ENCODE results near the gene FAM234A.

Gene FAM234A

GRCh38 chr16:242281-242680, 7.7 kb downstream of the FAM234A start:
- TF ChIP-seq, protein P1, sequence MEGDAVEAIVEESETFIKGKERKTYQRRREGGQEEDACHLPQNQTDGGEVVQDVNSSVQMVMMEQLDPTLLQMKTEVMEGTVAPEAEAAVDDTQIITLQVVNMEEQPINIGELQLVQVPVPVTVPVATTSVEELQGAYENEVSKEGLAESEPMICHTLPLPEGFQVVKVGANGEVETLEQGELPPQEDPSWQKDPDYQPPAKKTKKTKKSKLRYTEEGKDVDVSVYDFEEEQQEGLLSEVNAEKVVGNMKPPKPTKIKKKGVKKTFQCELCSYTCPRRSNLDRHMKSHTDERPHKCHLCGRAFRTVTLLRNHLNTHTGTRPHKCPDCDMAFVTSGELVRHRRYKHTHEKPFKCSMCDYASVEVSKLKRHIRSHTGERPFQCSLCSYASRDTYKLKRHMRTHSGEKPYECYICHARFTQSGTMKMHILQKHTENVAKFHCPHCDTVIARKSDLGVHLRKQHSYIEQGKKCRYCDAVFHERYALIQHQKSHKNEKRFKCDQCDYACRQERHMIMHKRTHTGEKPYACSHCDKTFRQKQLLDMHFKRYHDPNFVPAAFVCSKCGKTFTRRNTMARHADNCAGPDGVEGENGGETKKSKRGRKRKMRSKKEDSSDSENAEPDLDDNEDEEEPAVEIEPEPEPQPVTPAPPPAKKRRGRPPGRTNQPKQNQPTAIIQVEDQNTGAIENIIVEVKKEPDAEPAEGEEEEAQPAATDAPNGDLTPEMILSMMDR (IDR thresholded peaks at IDR 0.05; ENCODE audit: low read depth, low read length, missing control alignments) = no peak
- H3K27me3 ChIP-seq (replicated peaks) = no peaks in the 10 kb centered on the region
- no peak overlapping the region for H3K4me3 ChIP-seq (ENCODE audit: low read depth, low read length)
- no peaks in the 10 kb centered on the region for H3K36me3 ChIP-seq (replicated peaks)
- no peak overlapping the region for H3K27ac ChIP-seq
- DNase-seq = no peak
- in situ Hi-C loops (cut with HindIII; ENCODE audit: low pct_ligation_motif_present, low sequenced_read_pairs) = no loop called here

- H3K36me3 ChIP-seq (replicated peaks) = no peaks in the 10 kb centered on the region
- in situ Hi-C loops (cut with HindIII; ENCODE audit: low pct_ligation_motif_present, low sequenced_read_pairs) = no loop called here
- TF ChIP-seq, protein P1 (IDR thresholded peaks at IDR 0.05; ENCODE audit: low read depth, low read length, missing control alignments) = no peak
- no peaks in the 10 kb centered on the region for H3K27me3 ChIP-seq (replicated peaks)
- H3K27ac ChIP-seq = no peak overlapping the region
- H3K4me3 ChIP-seq (ENCODE audit: low read depth, low read length) = no peak overlapping the region
- DNase-seq = no peak
Observed at GRCh38 chr16:243348-243747, 8.7 kb downstream of the FAM234A start.

- H3K4me3 ChIP-seq (ENCODE audit: low read depth, low read length) = no peak overlapping the region
- in situ Hi-C loops (cut with HindIII; ENCODE audit: low pct_ligation_motif_present, low sequenced_read_pairs) = no loop called here
- H3K36me3 ChIP-seq (replicated peaks) = no peaks in the 10 kb centered on the region
- no peaks in the 10 kb centered on the region for H3K27me3 ChIP-seq (replicated peaks)
- no peak overlapping the region for H3K27ac ChIP-seq
- DNase-seq = no peak
- TF ChIP-seq, protein P1 (IDR thresholded peaks at IDR 0.05; ENCODE audit: low read depth, low read length, missing control alignments) = no peak
Observed at GRCh38 chr16:245105-245504, 10.5 kb downstream of the FAM234A start.

DNA sequence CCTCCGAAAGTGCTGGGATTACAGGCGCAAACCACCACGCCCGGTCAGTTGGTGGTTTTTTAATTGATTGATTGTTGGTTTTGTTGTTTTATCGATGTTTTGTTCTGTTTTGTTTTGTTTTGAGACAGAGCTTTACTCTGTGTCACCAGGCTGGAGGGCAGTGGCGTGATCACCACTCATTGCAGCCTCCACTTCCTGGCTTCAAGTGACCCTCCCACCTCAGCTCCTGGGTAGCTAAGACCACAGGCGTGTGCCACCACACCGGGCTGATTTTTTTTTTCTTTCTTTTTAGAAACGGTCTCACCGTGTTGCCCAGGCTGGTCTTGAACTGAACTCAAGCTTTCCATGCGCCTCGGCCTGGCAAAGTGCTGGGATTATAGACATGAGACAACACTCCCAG, 12.4 kb downstream of the FAM234A start:
- in situ Hi-C loops (cut with HindIII; ENCODE audit: low pct_ligation_motif_present, low sequenced_read_pairs) = no loop called here
- no peak overlapping the region for H3K4me3 ChIP-seq (ENCODE audit: low read depth, low read length)
- TF ChIP-seq, protein P1 (IDR thresholded peaks at IDR 0.05; ENCODE audit: low read depth, low read length, missing control alignments) = no peak
- DNase-seq = no peak
- H3K36me3 ChIP-seq (replicated peaks) = no peaks in the 10 kb centered on the region
- H3K27ac ChIP-seq = no peak overlapping the region
- no peaks in the 10 kb centered on the region for H3K27me3 ChIP-seq (replicated peaks)

DNA sequence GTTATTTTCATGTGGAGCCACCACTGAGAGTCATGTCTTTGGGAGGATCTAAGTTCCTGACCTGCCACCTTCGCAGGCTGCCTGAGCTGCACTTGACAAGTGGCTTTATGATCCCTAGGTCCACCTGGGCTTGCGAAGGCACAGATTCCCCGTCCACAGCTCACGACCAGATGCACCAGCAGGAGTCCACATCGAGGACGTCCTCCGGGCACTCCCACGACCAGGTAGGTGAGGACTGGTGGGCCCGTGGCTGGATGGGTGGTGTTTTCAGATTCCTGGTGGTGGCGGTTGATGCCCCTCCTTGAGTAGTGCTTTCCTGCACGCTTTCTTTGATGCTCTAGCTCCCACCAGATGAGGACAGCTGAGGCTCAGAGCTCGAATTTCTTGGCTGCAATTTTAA, 14.8 kb downstream of the FAM234A start:
- Histone ChIP-seq H3K27me3 (replicated peaks) (no peaks in the 10 kb centered on the region), H3K27ac (no peak overlapping the region), H3K36me3 (replicated peaks) (peaks cover 1% of the 10 kb centered on the region), H3K4me3 (ENCODE audit: low read depth, low read length) (no peak overlapping the region)
- in situ Hi-C loops (cut with HindIII; ENCODE audit: low pct_ligation_motif_present, low sequenced_read_pairs) = no loop called here
- TF ChIP-seq, protein P1 (IDR thresholded peaks at IDR 0.05; ENCODE audit: low read depth, low read length, missing control alignments) = no peak
- no peak for DNase-seq
